Stimulated activated CD8-positive, alpha-beta memory T cell treated with anti-CD3 and anti-CD28 coated beads, Interleukin-4, amount 100 ng/mL, for 48 hours (primary cell): ENCODE data around the gene TRIM43B.
"Not testable (repeated sequence)": the region's sequence is repeated elsewhere in the genome, so short reads cannot be mapped to it uniquely, and the experiment has no call there.

ENCODE experiments used
- DNase-seq: peaks from one replicate; pipeline ENCODE4 v3.0.0-alpha.2; 2020

The TRIM43B gene

GRCh38 chr2:95433373-95433772 lies 51.2 kb downstream of the TRIM43B start:
- DNase-seq = not testable (repeated sequence)

- not testable (repeated sequence) for DNase-seq
Measured at GRCh38 chr2:95429748-95430467, 54.6 kb downstream of the TRIM43B start.

GRCh38 chr2:95427196-95427867 lies 57.2 kb downstream of the TRIM43B start:
- not testable (repeated sequence) for DNase-seq
